B cell (primary cell): ENCODE data around the gene PM20D2.

Experiments used
- EZH2 ChIP-seq: IDR thresholded peaks from 2 replicates; pipeline ENCODE4 v1.6.1; 2012; ENCODE audit warnings: borderline replicate concordance, low read depth, mild to moderate bottlenecking, moderate library complexity, low read length; ENCODE audit not compliant: insufficient read depth, poor library complexity, severe bottlenecking
- TF ChIP-seq, protein P1 (sequence below): fragments of 200-600 bp; IDR thresholded peaks from one replicate; pipeline ENCODE4 v1.8.0; 2022; ENCODE audit warnings: antibody characterized with exemption, mild to moderate bottlenecking

DNA sequence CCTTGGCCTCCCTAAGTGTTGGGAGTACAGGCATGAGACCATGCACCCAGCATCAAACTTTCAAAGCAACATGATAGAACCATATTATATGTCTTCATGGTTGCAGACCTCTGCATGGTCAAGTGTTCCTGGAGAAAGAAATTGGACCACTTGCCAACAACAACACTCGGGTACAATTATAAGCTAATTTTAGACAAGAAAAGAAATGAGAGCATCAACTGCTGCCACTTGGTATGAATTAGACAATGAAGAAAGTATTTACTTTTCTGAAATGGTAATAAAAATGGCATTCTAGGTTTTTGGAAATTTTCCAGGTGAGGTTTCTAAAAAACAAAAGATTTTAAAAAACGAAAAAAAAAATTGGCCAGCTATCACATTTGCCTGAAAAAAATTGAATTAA is 7.7 kb upstream of the PM20D2 start:
- TF ChIP-seq EZH2: no peak
- TF ChIP-seq, protein P1, sequence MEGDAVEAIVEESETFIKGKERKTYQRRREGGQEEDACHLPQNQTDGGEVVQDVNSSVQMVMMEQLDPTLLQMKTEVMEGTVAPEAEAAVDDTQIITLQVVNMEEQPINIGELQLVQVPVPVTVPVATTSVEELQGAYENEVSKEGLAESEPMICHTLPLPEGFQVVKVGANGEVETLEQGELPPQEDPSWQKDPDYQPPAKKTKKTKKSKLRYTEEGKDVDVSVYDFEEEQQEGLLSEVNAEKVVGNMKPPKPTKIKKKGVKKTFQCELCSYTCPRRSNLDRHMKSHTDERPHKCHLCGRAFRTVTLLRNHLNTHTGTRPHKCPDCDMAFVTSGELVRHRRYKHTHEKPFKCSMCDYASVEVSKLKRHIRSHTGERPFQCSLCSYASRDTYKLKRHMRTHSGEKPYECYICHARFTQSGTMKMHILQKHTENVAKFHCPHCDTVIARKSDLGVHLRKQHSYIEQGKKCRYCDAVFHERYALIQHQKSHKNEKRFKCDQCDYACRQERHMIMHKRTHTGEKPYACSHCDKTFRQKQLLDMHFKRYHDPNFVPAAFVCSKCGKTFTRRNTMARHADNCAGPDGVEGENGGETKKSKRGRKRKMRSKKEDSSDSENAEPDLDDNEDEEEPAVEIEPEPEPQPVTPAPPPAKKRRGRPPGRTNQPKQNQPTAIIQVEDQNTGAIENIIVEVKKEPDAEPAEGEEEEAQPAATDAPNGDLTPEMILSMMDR: no peak
